Neural cell (in vitro differentiated cells): ENCODE measurements around the gene CFB.

Experiments
- CTCF ChIP-seq: fragments of 450-650 bp; IDR thresholded peaks from 2 replicates; pipeline ENCODE4 v1.5.1; 2014; ENCODE audit warnings: antibody characterized with exemption, mild to moderate bottlenecking, moderate library complexity; ENCODE audit not compliant: poor library complexity, severe bottlenecking
- EP300 ChIP-seq: fragments of 450-650 bp; conservative IDR thresholded peaks from 2 replicates; pipeline ENCODE4 v1.6.1; 2014; ENCODE audit warnings: antibody characterized with exemption, mild to moderate bottlenecking, moderate library complexity; ENCODE audit not compliant: poor library complexity, severe bottlenecking
- EZH2 ChIP-seq: fragments of 200-600, 300-800 bp; shearing (Covaris generic), sonication (generic); IDR thresholded peaks from 2 replicates; pipeline ENCODE4 v1.6.1; 2014; ENCODE audit warnings: antibody characterized with exemption, low read length, borderline replicate concordance, mild to moderate bottlenecking; ENCODE audit not compliant: insufficient read depth, poor library complexity, severe bottlenecking
- MXI1 ChIP-seq: fragments of 450-650 bp; conservative IDR thresholded peaks from 2 replicates; pipeline ENCODE4 v1.6.1; 2014; ENCODE audit warnings: antibody characterized with exemption, mild to moderate bottlenecking; ENCODE audit not compliant: poor library complexity, severe bottlenecking
- POLR2AphosphoS5 ChIP-seq: IDR thresholded peaks from 2 replicates; pipeline ENCODE4 v1.6.1; 2012
- TAF1 ChIP-seq: IDR thresholded peaks from 2 replicates; pipeline ENCODE4 v1.6.1; 2012; ENCODE audit warnings: low read depth

GRCh38 chr6:31906122-31906521, 39.8 kb upstream of the CFB start:
- TF ChIP-seq CTCF: no peak
- no peak for TF ChIP-seq EP300
- TF ChIP-seq MXI1: no peak
- TF ChIP-seq TAF1: no peak
- no peak for TF ChIP-seq EZH2
- TF ChIP-seq POLR2AphosphoS5: no peak
